C4-2B (cell line): ENCODE results near the gene RNLS.
A peak's percentile ranks its signal among the peaks of the same experiment; 100 is the strongest.

Experiments
- CTCF ChIP-seq: fragments of 450-650 bp; conservative IDR thresholded peaks from 2 replicates; pipeline ENCODE4 v1.5.1; 2017; ENCODE audit warnings: mild to moderate bottlenecking
- ZFX ChIP-seq: fragments of 450-650 bp; IDR thresholded peaks from 2 replicates; pipeline ENCODE4 v1.6.1; 2017

GRCh38 chr10:88389456-88389855 lies 193.7 kb downstream of the RNLS start:
- TF ChIP-seq CTCF (peak; percentile 63), ZFX (no peak)
